Panc1 (cell line): ENCODE results near the gene DSCAML1. TPM values are rescaled to one million over a fixed set of nuclear protein-coding genes. Genes with fewer than 3 reads are reported as not detected.

Experiments used
- ATAC-seq: fragments of 200-7000 bp; cut with Tn5 transposase; 2 replicates; pipeline ENCODE4 v1.9.1; 2020; ENCODE audit warnings: mild to moderate bottlenecking, moderate library complexity
- BruUV-seq: library from RNA; stranded (reverse); fragments of 400-500 nt; replicated peaks from 2 replicates; lab custom pipeline; 2021; lab: Mats Ljungman, UMichigan
- CTCF ChIA-PET: fragments of 300-600 bp; sonication (Branson Sonifier 250); formaldehyde crosslinking; loops from one replicate; lab custom pipeline; 2022; ENCODE audit warnings: antibody characterized with exemption; lab: Charles Lee
- POLR2A ChIA-PET: fragments of 300-600 bp; sonication (Branson Sonifier 250); formaldehyde crosslinking; loops from one replicate; lab custom pipeline; 2022; ENCODE audit warnings: antibody characterized with exemption; lab: Charles Lee
- DNase-seq: peaks from one replicate; pipeline ENCODE4 v3.0.0-alpha.2; 2010; ENCODE audit warnings: low read depth, low spot score
- H3K27ac ChIP-seq: 2 replicates; pipeline ENCODE4 v1.5.1; 2011; ENCODE audit warnings: mild to moderate bottlenecking, low read length, inconsistent platforms
- H3K27me3 ChIP-seq: fragments of 200-500 bp; sonication (Bioruptor generic); 2 replicates; pipeline ENCODE4 v1.6.0; 2014; ENCODE audit warnings: low read length, inconsistent platforms; ENCODE audit not compliant: control insufficient read depth, insufficient read depth
- H3K36me3 ChIP-seq: fragments of 200-500 bp; sonication (Bioruptor generic); 2 replicates; pipeline ENCODE4 v1.5.1; 2014; ENCODE audit warnings: inconsistent platforms, mild to moderate bottlenecking, low read length, moderate library complexity; ENCODE audit not compliant: control insufficient read depth, insufficient read depth
- H3K4me1 ChIP-seq: 2 replicates; pipeline ENCODE4 v1.5.1; 2011; ENCODE audit warnings: inconsistent platforms, mild to moderate bottlenecking, low read length, moderate library complexity; ENCODE audit not compliant: control insufficient read depth, insufficient read depth
- H3K4me3 ChIP-seq, 2 experiments: 2 replicates each; pipeline ENCODE4 v1.5.1; 2011 to 2012; ENCODE audit warnings: low read depth in 2 of 2, low read length in 2 of 2, mild to moderate bottlenecking in 2 of 2, inconsistent platforms in 1 of 2, moderate library complexity in 1 of 2
- H3K9me3 ChIP-seq: fragments of 200-500 bp; sonication (Bioruptor generic); 2 replicates; pipeline ENCODE4 v1.5.1; 2014; ENCODE audit warnings: low read depth, mild to moderate bottlenecking, inconsistent platforms, low read length, moderate library complexity; ENCODE audit not compliant: control insufficient read depth, insufficient read depth
- POLR2AphosphoS5 ChIP-seq: IDR thresholded peaks from 2 replicates; pipeline ENCODE4 v1.6.1; 2012; ENCODE audit warnings: mild to moderate bottlenecking, low read depth, low read length, moderate library complexity
- REST ChIP-seq, 2 experiments: IDR thresholded peaks; 2 replicates each; pipeline ENCODE4 v1.6.1; 2011 to 2012; ENCODE audit warnings: low read depth in 2 of 2, control low read depth in 1 of 2, low read length in 1 of 2, mild to moderate bottlenecking in 1 of 2, moderate library complexity in 1 of 2; ENCODE audit not compliant: insufficient read depth in 1 of 2
- SIN3A ChIP-seq: IDR thresholded peaks from 2 replicates; pipeline ENCODE4 v1.6.1; 2012; ENCODE audit warnings: low read depth, mild to moderate bottlenecking, low read length, moderate library complexity, borderline replicate concordance; ENCODE audit not compliant: insufficient read depth
- TCF7L2 ChIP-seq: IDR thresholded peaks from 2 replicates; pipeline ENCODE4 v1.6.1; 2011; ENCODE audit warnings: mild to moderate bottlenecking, low read depth, low read length, inconsistent platforms
- in situ Hi-C: cut with HindIII; loops from 2 replicates; pipeline ENCODE4 v1.10.0; 2016; ENCODE audit warnings: low sequenced_read_pairs, low pct_unique_long_range_greater_than_20kb
- intact Hi-C: fragments of 100-400 bp; cut with micrococcal nuclease; formaldehyde crosslinking; loops from one replicate; pipeline ENCODE4 v1.10.0; 2022; ENCODE audit not compliant: unreplicated experiment
- total RNA-seq: library from RNA; stranded (reverse); gene quantifications from one replicate; pipeline ENCODE4 v1.2.1, GENCODE V29; 2021; ENCODE audit not compliant: unreplicated experiment
- TF ChIP-seq, protein P1 (sequence below): fragments of 450-650 bp; IDR thresholded peaks from 2 replicates; pipeline ENCODE4 v1.5.1; 2017; ENCODE audit warnings: mild to moderate bottlenecking

DSCAML1 gene
- total RNA-seq, 1 experiment from 2014 or later: 1.6 TPM

DNA sequence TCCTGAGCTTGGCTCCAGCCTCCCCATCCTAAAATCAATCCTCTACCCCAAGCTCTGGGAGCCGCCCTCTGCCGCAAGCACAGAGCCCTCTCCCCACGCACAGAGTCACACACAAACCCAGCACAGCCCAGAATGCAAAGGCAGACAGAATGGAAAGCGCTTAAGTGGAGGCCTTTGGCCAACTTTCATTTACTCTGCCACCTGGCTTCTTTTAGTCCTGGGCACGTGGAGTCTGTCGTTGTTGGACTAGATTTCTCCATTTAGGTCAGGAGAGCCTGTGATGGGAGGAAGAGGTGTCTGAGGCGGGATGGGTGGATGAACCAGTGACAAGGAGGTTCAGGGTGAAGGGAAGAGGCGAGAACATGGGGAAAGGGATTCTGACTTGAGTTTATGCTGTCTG, 191.7 kb downstream of the DSCAML1 start:
- POLR2A ChIA-PET: interaction anchor here (0.5 kb wide), 1 partner anchor 12 kb away, joined by 7 read pairs; no protein-coding TSS in a partner anchor
- ATAC-seq: no peak
- in situ Hi-C loops: no loop called here

GRCh38 chr11:117604336-117604995, 192.6 kb downstream of the DSCAML1 start:
- ATAC-seq: no peak
- in situ Hi-C loops: no loop called here
- Histone ChIP-seq H3K27ac (no peak overlapping the region), H3K36me3 (no peaks in the 10 kb centered on the region), H3K4me3 (no peak overlapping the region), H3K27me3 (no peaks in the 10 kb centered on the region), H3K9me3 (no peaks in the 10 kb centered on the region), H3K4me1 (peaks cover 1% of the 10 kb centered on the region; the same call in 1 of the 2 replicates)
- intact Hi-C loops: no loop called here
- no TSS peak for BruUV-seq
- no peak for TF ChIP-seq POLR2AphosphoS5
- no peak for TF ChIP-seq SIN3A
- no peak for TF ChIP-seq REST (IDR thresholded peaks at IDR 0.05; ENCODE audit: insufficient read depth in 1 of 2, low read depth in 2 of 2, low read length in 1 of 2)
- TF ChIP-seq, protein P1, sequence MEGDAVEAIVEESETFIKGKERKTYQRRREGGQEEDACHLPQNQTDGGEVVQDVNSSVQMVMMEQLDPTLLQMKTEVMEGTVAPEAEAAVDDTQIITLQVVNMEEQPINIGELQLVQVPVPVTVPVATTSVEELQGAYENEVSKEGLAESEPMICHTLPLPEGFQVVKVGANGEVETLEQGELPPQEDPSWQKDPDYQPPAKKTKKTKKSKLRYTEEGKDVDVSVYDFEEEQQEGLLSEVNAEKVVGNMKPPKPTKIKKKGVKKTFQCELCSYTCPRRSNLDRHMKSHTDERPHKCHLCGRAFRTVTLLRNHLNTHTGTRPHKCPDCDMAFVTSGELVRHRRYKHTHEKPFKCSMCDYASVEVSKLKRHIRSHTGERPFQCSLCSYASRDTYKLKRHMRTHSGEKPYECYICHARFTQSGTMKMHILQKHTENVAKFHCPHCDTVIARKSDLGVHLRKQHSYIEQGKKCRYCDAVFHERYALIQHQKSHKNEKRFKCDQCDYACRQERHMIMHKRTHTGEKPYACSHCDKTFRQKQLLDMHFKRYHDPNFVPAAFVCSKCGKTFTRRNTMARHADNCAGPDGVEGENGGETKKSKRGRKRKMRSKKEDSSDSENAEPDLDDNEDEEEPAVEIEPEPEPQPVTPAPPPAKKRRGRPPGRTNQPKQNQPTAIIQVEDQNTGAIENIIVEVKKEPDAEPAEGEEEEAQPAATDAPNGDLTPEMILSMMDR: no peak
- TF ChIP-seq TCF7L2: no peak
- no peak for DNase-seq
- ChIA-PET CTCF (no interaction called here), POLR2A (interaction anchor here (0.5 kb wide), 1 partner anchor 11 kb away, joined by 7 read pairs; no protein-coding TSS in a partner anchor)

More for the DNA sequence above, 191.7 kb downstream of the DSCAML1 start:
- CTCF ChIA-PET: no interaction called here
- Histone ChIP-seq H3K27me3 (no peaks in the 10 kb centered on the region), H3K36me3 (no peaks in the 10 kb centered on the region), H3K4me1 (peaks cover 10% of the 10 kb centered on the region), H3K27ac (no peak overlapping the region), H3K9me3 (no peaks in the 10 kb centered on the region), H3K4me3 (no peak overlapping the region)
- no peak for TF ChIP-seq SIN3A
- TF ChIP-seq, protein P1: no peak
- BruUV-seq: no TSS peak
- intact Hi-C loops: no loop called here
- no peak for DNase-seq
